Muscle layer of colon (tissue), 2 donors: ENCODE results near the gene PSMC2.
"Not testable (repeated sequence)": the region's sequence is repeated elsewhere in the genome, so short reads cannot be mapped to it uniquely, and the experiment has no call there.

ENCODE experiments used
- H3K27ac ChIP-seq: one replicate; pipeline ENCODE4 v1.7.0; 2013; ENCODE audit warnings: low read depth, mild to moderate bottlenecking, low read length, moderate library complexity
- H3K27me3 ChIP-seq, 2 donors: one replicate each; pipeline ENCODE4 v1.7.0; 2013; ENCODE audit warnings: low read length in 2 of 2, mild to moderate bottlenecking in 2 of 2; ENCODE audit not compliant: insufficient read depth in 2 of 2, control insufficient read depth in 1 of 2
- H3K36me3 ChIP-seq: one replicate; pipeline ENCODE4 v1.7.0; 2013; ENCODE audit warnings: mild to moderate bottlenecking, low read length; ENCODE audit not compliant: insufficient read depth
- H3K4me1 ChIP-seq: one replicate; pipeline ENCODE4 v1.7.0; 2013; ENCODE audit warnings: mild to moderate bottlenecking, low read length; ENCODE audit not compliant: insufficient read depth
- H3K4me3 ChIP-seq, 2 donors: one replicate each; pipeline ENCODE4 v1.7.0; 2013; ENCODE audit warnings: low read length in 2 of 2, low read depth in 1 of 2, mild to moderate bottlenecking in 1 of 2, moderate library complexity in 1 of 2
- H3K9ac ChIP-seq: one replicate; pipeline ENCODE4 v1.7.0; 2013; ENCODE audit warnings: low read length
- H3K9me3 ChIP-seq: one replicate; pipeline ENCODE4 v1.7.0; 2013; ENCODE audit warnings: mild to moderate bottlenecking, low read length
- donor health status: abdominal sarcoma.
- donor health status: Adenocarcinoma of cecum.

PSMC2 gene

DNA sequence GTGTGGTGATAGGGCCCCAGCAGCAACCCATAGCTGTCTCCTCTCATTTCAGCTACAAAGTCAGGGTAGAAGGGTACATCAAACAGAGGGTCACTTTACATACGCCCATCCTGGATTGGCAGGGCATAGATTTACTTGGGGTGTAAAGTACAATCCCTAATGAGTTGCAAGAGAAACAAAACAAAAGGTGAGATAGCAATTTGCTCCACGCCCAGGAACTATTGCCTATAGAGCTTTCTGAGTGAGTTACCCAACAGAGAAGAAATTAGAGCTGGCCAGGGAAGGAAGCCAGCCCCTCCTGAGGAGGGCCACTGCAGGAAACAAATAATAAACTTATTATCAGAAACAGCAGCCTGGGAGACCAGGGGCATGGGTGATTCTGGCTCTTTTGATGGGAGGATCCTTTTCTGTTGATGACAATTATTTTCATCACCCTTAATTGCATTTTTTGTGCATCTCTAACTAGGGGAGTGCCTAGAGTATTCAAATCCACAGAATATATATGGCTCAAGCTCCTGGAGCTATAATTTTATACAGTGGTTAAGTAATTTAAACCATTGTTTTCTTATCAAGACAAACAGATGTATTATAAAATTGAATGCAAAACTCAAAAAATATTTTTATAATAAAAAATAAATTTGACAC is 51.2 kb downstream of the PSMC2 start:
- H3K27me3 ChIP-seq: no peaks in the 10 kb centered on the region
- H3K4me3 ChIP-seq: no peak overlapping the region
- no peak overlapping the region for H3K9ac ChIP-seq
- H3K27ac ChIP-seq: no peak overlapping the region
- no peaks in the 10 kb centered on the region for H3K36me3 ChIP-seq
- H3K4me1 ChIP-seq: no peaks in the 10 kb centered on the region
- no peaks in the 10 kb centered on the region for H3K9me3 ChIP-seq

DNA sequence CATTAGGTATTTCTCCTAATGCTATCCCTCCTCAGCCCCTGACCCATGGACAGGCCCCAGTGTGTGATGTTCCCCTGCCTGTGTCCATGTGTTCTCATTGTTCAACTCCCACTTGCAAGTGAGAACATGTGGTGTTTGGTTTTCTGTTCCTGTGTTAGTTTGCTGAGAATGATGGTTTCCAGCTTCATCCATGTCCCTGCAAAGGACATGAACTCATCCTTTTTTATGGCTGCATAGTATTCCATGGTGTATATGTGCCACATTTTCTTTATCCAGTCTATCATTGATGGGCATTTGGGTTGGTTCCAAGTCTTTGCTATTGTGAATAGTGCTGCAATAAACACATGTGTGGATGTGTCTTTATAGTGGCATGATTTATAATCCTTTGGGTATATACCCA is 52.2 kb downstream of the PSMC2 start:
- H3K4me1 ChIP-seq, H3K9ac ChIP-seq, H3K4me3 ChIP-seq, H3K27ac ChIP-seq, H3K27me3 ChIP-seq, H3K9me3 ChIP-seq, H3K36me3 ChIP-seq: not testable (repeated sequence)

DNA sequence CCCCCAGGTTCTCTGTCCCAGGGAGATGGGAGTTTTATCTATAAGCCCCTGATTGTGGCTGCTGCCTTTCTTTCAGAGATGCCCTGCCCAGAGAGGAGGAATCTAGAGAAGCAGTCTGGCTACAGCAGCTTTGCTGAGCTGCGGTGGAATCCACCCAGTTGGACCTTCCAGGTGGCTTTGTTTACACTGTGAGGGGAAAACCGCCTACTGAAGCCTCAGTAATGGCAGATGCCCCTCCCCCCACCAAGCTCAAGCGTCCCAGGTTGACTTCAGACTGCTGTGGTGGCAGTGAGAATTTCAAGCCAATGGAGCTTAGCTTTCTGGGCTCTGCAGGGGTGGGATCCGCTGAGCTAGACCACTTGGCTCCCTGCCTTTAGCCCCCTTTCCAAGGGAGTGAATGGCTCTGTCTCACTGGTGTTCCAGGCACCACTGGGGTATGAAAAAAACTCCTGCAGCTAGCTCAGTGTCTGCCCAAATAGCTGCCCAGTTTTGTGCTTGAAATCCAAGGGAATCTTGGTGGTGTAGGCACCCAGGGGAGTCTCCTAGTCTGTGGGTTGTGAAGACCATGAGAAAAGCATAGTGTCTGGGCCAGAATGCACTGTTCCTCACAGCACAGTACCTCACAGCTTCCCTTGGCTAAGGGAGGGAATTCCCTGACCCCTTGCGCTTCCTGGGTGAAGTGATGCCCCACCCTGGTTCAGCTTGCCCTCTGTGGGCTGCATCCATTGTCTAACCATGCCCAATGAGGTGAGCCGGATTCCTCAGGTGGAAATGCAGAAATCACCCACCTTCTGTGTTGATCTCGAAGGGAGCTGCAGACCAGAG is 58.6 kb downstream of the PSMC2 start:
- not testable (repeated sequence) for H3K36me3 ChIP-seq, H3K27ac ChIP-seq, H3K4me3 ChIP-seq, H3K27me3 ChIP-seq, H3K4me1 ChIP-seq, H3K9me3 ChIP-seq, H3K9ac ChIP-seq

DNA sequence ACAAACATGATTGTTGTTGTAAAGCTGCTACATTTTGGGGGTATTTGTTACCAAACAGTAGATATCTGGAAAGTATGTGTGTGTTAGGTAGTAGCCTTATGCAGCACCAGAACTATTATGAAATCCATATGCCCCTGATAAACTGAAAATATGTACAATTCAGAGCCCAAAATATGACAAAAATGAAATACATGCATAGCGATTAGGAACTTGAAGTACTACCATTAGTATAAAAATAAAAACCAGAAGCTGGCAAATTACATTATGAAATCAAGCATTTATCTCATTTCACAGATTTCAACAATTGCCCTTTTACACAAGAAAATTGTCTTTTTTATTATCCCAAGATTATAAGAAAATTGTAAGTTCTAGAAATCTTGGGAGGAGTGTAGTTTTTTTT is 64.7 kb downstream of the PSMC2 start:
- Histone ChIP-seq H3K4me3 (no peak overlapping the region), H3K36me3 (no peaks in the 10 kb centered on the region), H3K27me3 (no peaks in the 10 kb centered on the region), H3K4me1 (no peaks in the 10 kb centered on the region), H3K27ac (no peak overlapping the region), H3K9me3 (no peaks in the 10 kb centered on the region), H3K9ac (no peak overlapping the region)

DNA sequence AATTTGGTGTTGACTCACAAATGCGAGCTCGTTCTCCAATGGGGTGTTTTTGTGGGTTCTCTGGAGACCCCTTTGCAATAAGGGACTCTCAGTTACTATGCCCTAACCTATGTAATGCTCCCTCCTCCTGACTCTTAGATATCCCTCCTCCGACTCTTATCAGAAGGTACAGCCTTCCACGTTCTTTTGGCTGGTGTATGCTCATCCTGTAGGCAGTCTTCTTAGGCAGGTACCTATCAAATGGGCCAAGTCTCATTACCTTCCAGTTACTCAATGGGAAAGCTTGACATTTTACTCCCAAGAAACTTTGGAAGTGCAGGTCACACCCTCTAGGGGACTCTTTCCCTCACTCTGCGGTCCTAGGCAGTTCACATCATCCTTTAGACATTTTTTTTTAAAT is 66.0 kb downstream of the PSMC2 start:
- H3K27ac ChIP-seq: no peak overlapping the region
- H3K36me3 ChIP-seq: no peaks in the 10 kb centered on the region
- no peaks in the 10 kb centered on the region for H3K27me3 ChIP-seq
- H3K4me3 ChIP-seq: no peak overlapping the region
- no peaks in the 10 kb centered on the region for H3K4me1 ChIP-seq
- no peaks in the 10 kb centered on the region for H3K9me3 ChIP-seq
- H3K9ac ChIP-seq: no peak overlapping the region

DNA sequence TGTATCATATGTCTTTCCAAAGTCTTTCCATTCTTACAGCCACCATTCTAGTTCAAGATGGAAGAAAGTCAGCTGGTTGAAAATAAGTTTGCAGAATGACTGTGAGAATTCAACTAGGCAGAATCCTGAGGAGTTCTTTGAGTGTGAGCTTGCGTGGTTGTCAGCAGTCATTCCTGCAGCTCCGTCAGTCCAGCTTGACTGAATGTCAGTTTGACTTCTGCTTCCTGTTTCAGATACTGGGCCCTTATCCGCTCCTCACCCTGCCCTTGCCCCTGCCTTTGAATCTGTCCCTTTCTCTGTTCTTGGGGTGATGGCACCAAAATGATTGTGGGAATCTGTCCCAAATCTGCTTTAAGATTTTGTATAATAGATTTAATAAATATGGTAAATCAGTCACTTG is 70.8 kb downstream of the PSMC2 start:
- Histone ChIP-seq H3K9ac (no peak overlapping the region), H3K27me3 (no peaks in the 10 kb centered on the region), H3K4me1 (no peaks in the 10 kb centered on the region), H3K4me3 (no peak overlapping the region), H3K9me3 (no peaks in the 10 kb centered on the region), H3K27ac (no peak overlapping the region), H3K36me3 (no peaks in the 10 kb centered on the region)
